CD4-positive, alpha-beta T cell treated with Interleukin-15 for 4 hours (primary cell): ENCODE results near the gene CMSS1.

Source experiments
- DNase-seq: peaks from one replicate; pipeline ENCODE4 v3.0.0-alpha.2; 2020; ENCODE audit warnings: low spot score

Gene CMSS1

GRCh38 chr3:99934975-99935797, 117.5 kb downstream of the CMSS1 start:
- DNase-seq: no peak

DNA sequence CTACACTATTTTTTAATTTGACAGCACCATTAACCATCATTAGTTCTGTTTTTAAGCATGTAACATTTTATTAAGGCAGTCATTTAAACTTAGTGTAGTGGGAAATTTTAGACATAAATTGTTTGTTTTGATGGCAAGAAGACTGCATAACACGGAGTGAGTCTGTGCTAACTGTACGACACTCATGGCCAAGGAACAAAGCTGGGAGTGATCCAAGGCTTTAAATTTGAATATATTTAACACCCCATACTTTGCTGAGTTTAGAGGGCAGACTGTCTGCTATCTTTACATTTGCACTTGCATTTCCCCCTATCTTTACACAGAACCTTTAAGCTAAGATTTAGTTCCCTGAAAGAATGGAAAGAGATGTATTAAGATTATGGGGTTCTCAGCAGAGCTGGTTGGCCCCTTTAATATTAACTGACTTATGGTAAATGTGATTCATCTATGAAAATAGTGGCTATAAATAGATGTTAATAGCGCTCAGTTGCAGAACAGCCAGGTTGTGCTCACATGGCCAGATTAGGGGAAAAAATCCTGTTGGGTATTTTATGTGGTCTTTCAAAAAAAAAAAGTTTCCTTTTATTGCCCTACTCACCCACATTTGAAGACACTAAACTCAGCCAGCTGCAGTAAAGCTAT, 120.7 kb downstream of the CMSS1 start:
- DNase-seq: no peak

DNA sequence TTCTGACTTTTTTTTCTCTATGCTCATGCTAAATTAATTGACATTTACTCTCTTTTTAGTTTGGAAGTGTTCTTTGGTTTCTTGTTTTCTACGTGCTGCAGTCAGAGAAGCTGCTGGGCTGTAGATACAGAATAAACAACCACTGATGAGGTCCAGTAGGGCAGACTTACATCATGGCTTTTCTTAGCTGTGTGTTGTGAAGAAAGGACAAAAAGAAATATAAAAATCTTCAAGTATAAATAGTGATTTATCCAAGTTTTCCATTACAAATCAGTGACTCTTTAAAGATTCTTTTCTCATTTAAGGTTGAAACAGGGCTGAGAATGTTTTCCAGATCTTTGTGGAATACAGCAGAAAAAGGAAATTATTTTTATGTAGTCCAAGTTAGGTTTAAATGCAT, 122.2 kb downstream of the CMSS1 start:
- DNase-seq: no peak

GRCh38 chr3:99940350-99940749, 122.7 kb downstream of the CMSS1 start:
- DNase-seq: no peak

- DNase-seq: no peak
These were observed 123.5 kb downstream of the CMSS1 start for GRCh38 chr3:99941211-99941610.

DNA sequence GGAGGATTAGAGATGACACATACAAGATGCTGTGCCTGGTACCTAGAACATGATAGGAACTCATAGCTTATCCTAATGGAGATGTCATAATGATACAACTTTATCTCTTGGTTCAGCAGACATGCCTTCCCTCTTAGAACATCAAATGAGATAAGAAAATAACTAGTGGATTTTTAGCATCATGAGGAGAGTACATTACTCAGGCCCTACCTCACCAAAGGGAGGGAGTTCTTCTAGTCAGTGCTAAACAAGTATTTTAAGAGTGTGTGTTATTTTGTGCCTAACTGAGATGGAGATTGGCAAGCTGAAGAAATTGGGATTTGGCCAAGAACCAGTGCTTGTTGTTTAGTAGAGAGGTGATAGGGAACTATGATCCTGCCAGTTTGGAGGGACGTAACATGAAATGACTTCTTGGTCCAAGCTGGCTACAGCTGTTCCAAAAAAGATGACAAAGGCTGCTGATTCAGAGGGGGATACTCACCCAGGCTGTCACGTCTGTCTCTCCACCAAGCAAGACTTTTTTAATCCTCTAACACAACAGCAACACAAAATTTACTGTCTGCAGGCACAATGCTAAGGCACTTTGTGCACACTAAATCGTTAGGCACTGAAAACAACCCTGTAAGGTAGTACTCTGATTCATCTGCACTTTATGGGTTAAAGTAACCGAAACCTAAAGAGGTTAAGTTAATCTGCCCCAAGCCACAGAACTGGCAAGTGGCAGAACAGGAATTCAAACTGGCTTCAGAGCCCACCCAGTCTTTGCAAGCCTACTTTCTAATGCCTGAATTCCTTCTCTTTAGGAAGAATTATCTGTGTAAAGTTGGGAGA, 126.5 kb downstream of the CMSS1 start:
- no peak for DNase-seq

- DNase-seq: no peak
These were observed 127.8 kb downstream of the CMSS1 start for GRCh38 chr3:99945328-99945995.

GRCh38 chr3:99947356-99947755, 129.7 kb downstream of the CMSS1 start:
- no peak for DNase-seq

GRCh38 chr3:99948467-99949089, 130.9 kb downstream of the CMSS1 start:
- DNase-seq: no peak

- DNase-seq: no peak
These were observed 132.5 kb downstream of the CMSS1 start for GRCh38 chr3:99949956-99950670.

- no peak for DNase-seq
These were observed 133.3 kb downstream of the CMSS1 start for GRCh38 chr3:99950921-99951320.

- DNase-seq: no peak
These were observed 134.0 kb downstream of the CMSS1 start for GRCh38 chr3:99951701-99952100.

GRCh38 chr3:99952306-99952705, 134.6 kb downstream of the CMSS1 start:
- DNase-seq: no peak

DNA sequence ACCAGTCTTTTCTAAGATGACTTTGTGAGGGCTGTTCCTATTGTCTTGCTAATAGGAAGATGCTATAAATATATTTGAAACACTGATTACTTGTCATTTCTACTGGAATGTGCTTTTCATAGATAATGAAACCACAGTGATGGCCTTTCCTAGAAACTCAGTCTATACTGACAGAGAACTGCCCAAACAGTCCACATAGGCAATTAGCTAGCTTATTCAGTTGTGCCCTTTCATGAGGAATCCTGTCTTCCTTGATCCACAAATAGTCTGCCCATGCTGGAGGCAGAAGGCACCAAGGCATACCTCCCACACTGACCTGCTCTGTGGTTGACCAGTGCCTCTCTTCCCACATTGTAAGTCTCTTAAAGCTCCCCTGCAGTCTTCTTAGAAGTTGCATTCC, 135.9 kb downstream of the CMSS1 start:
- no peak for DNase-seq

GRCh38 chr3:99954914-99955644, 137.4 kb downstream of the CMSS1 start:
- no peak for DNase-seq

- no peak for DNase-seq
These were observed 138.3 kb downstream of the CMSS1 start for GRCh38 chr3:99955773-99956562.

DNA sequence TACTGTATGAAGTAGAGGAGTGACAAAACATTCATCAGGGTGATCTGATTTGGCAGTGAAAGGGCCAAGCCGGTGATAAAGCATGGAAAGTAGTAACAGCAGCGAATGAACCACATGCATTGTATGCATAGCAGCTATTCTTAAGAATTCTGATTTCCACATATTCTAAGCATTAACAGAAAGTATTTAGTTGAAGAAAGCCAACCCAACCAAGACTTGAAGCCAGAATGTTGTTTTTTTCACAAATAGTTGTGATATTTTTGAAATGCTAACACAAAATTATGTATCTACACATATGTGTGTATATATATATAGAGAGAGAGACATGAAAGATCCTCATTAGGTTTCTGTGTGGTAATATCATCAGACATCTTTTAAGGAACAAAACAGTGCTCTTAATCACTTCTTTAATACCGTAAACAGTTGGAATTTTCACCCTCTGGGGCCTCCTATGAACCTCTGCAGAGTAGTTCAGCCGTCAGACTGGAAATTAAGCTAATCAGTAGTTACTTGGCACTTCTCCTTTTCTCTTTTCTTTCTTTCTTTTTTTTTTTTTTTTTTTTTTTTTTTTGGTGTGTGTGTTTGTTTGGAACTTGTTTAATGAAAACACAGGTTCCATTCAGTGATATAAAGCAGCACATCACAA, 139.6 kb downstream of the CMSS1 start:
- DNase-seq: no peak

GRCh38 chr3:99958222-99958912, 140.7 kb downstream of the CMSS1 start:
- DNase-seq: no peak
